ENCODE data around the gene REXO2. TPM values are rescaled to one million over a fixed set of nuclear protein-coding genes. Genes with fewer than 3 reads are reported as not detected.

The REXO2 gene
- total and polyA plus RNA-seq, 2 of the 4 experiments (the other 2 are of a cell fraction): 179 to 255 TPM

DNA sequence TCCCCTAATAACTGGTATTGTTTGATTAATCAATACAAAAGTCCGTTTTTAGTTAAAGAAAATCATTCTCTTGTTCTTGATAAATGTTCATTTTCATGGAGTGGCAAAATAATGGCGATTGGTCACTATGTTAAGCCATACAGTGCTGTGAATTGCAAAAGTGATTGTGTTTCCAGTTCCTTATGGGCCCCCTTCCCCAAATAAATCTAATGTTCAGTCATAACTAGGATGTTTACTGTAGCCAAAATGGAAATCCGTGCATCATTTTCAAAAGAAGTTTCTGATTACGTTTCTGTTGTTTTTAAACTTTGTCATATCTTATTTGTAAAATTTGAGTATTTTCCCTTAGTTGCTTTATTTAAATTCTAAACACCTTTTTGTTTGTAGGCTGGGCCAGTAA lies 38.0 kb upstream of the REXO2 start:
- H3K79me1 ChIP-seq (ENCODE audit: low read depth in 1 of 2, low read length in 2 of 2): peaks cover 8 to 17% of the 10 kb centered on the region in 2 experiments; a peak in 3 of 4 replicates
- H3K18ac ChIP-seq (ENCODE audit: low read depth, low read length): peak overlapping the region; percentile 66; the same call in 1 of the 2 replicates
- dilution Hi-C loops (cut with HindIII; ENCODE audit: low sequenced_read_pairs, unreplicated experiment) (no loop called here), intact Hi-C loops (cut with micrococcal nuclease) (loop anchor here (1.0 to 5.0 kb wide), 2 partner anchors 38 to 119 kb away; partner anchors contain the start of gene REXO2), in situ Hi-C loops (cut with MboI; ENCODE audit: low sequenced_read_pairs) (no loop called here)
- H3K14ac ChIP-seq (replicated peaks; ENCODE audit: low read depth, low read length): peak overlapping the region; percentile 49
- H2AK9ac ChIP-seq (replicated peaks; ENCODE audit: low read depth, low read length, poor library complexity): no peak overlapping the region
- H3K4ac ChIP-seq (ENCODE audit: low read depth, low read length): no peak overlapping the region
- 0 out of 2 replicates have a peak overlapping the region, but pooled peaks have one; percentile 66 for H3K56ac ChIP-seq (ENCODE audit: extremely low read depth, insufficient read depth, low read length)
- CTCF ChIA-PET: interaction anchor here (0.6 kb wide), 1 partner anchor 1053 kb away, joined by 3 read pairs; no protein-coding TSS in a partner anchor
- H2AFZ ChIP-seq (replicated peaks; ENCODE audit: low read length, poor library complexity): no peak overlapping the region
- no peaks in the 10 kb centered on the region for H3K9me1 ChIP-seq (ENCODE audit: insufficient read depth, low read length)
- H2BK5ac ChIP-seq (ENCODE audit: low read depth, low read length, poor library complexity, severe bottlenecking): peak overlapping the region; percentile 82
- BruUV-seq (replicated peaks): no TSS peak
- DNase-seq (no peak), ATAC-seq (ENCODE audit: low read depth) (no peak)
- H4K91ac ChIP-seq (ENCODE audit: insufficient read depth, low read depth, low read length): 0 out of 2 replicates have a peak overlapping the region, but pooled peaks have one; percentile 20
- no CpG with 5 or more reads among the region's 4 CpGs for WGBS, 2 experiments (ENCODE audit: extremely low coverage in 2 of 2, insufficient read length in 1 of 2)
- peak overlapping the region; percentile 40; the same call in 1 of the 2 replicates for H4K5ac ChIP-seq (ENCODE audit: low read depth, low read length)
- POLR2A ChIA-PET (ENCODE audit: unreplicated experiment): no interaction called here
- H2BK15ac ChIP-seq (ENCODE audit: low read depth, low read length): peak overlapping the region; percentile 9; the same call in 1 of the 3 replicates
- peaks cover 4% of the 10 kb centered on the region for H3K36me3 ChIP-seq (ENCODE audit: control insufficient read depth, insufficient read depth, low read length)
- H3K27ac ChIP-seq (ENCODE audit: insufficient read depth, low read length): peak overlapping the region; percentile 92; the same call in 1 of the 2 replicates
- no peaks in the 10 kb centered on the region for H3K9me3 ChIP-seq (ENCODE audit: control insufficient read depth, insufficient read depth, low read length)
- H3K27me3 ChIP-seq (ENCODE audit: control insufficient read depth, insufficient read depth, low read length): no peaks in the 10 kb centered on the region
- TF ChIP-seq, protein P1, sequence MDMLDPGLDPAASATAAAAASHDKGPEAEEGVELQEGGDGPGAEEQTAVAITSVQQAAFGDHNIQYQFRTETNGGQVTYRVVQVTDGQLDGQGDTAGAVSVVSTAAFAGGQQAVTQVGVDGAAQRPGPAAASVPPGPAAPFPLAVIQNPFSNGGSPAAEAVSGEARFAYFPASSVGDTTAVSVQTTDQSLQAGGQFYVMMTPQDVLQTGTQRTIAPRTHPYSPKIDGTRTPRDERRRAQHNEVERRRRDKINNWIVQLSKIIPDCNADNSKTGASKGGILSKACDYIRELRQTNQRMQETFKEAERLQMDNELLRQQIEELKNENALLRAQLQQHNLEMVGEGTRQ (IDR thresholded peaks at IDR 0.05; ENCODE audit: low read depth, low read length): no peak
- TF ChIP-seq MXI1 (IDR thresholded peaks at IDR 0.05; ENCODE audit: borderline replicate concordance, low read depth, low read length) (no peak), SMC3 (IDR thresholded peaks at IDR 0.05; ENCODE audit: low read depth, low read length) (no peak), RFX5 (IDR thresholded peaks at IDR 0.05; ENCODE audit: low read depth, low read length) (no peak), CEBPB (IDR thresholded peaks at IDR 0.05; ENCODE audit: low read depth, low read length) (no peak), MAZ (IDR thresholded peaks at IDR 0.05; ENCODE audit: borderline replicate concordance, low read depth, low read length) (no peak), RAD21 (IDR thresholded peaks at IDR 0.05; ENCODE audit: low read length) (no peak), NFE2L2 (IDR thresholded peaks at IDR 0.05; ENCODE audit: low read depth, low read length) (no peak), MAFK (IDR thresholded peaks at IDR 0.05; ENCODE audit: low read depth, low read length) (no peak)
- TF ChIP-seq, protein P2, sequence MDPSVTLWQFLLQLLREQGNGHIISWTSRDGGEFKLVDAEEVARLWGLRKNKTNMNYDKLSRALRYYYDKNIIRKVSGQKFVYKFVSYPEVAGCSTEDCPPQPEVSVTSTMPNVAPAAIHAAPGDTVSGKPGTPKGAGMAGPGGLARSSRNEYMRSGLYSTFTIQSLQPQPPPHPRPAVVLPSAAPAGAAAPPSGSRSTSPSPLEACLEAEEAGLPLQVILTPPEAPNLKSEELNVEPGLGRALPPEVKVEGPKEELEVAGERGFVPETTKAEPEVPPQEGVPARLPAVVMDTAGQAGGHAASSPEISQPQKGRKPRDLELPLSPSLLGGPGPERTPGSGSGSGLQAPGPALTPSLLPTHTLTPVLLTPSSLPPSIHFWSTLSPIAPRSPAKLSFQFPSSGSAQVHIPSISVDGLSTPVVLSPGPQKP (IDR thresholded peaks at IDR 0.05; ENCODE audit: borderline replicate concordance, low read depth, low read length): no peak
- TF ChIP-seq, protein P3, sequence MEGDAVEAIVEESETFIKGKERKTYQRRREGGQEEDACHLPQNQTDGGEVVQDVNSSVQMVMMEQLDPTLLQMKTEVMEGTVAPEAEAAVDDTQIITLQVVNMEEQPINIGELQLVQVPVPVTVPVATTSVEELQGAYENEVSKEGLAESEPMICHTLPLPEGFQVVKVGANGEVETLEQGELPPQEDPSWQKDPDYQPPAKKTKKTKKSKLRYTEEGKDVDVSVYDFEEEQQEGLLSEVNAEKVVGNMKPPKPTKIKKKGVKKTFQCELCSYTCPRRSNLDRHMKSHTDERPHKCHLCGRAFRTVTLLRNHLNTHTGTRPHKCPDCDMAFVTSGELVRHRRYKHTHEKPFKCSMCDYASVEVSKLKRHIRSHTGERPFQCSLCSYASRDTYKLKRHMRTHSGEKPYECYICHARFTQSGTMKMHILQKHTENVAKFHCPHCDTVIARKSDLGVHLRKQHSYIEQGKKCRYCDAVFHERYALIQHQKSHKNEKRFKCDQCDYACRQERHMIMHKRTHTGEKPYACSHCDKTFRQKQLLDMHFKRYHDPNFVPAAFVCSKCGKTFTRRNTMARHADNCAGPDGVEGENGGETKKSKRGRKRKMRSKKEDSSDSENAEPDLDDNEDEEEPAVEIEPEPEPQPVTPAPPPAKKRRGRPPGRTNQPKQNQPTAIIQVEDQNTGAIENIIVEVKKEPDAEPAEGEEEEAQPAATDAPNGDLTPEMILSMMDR (conservative IDR thresholded peaks at IDR 0.05; ENCODE audit: low read depth, low read length): no peak
- peak overlapping the region; percentile 72 for H3K4me3 ChIP-seq (ENCODE audit: insufficient read depth, low read depth, low read length)
- peak overlapping the region; percentile 99; the same call in 1 of the 2 replicates for H3K9ac ChIP-seq (ENCODE audit: low read depth, low read length)
- H3K23ac ChIP-seq (ENCODE audit: low read depth, low read length): peak overlapping the region; percentile 92; the same call in 1 of the 2 replicates
- peak overlapping the region; percentile 98 for H3K4me2 ChIP-seq (ENCODE audit: low read depth, low read length)
- no peak overlapping the region for H2AK5ac ChIP-seq (ENCODE audit: low read depth, low read length)
- H3K4me1 ChIP-seq (ENCODE audit: control insufficient read depth, insufficient read depth, low read length): peaks cover 5% of the 10 kb centered on the region; the same call in 1 of the 2 replicates
- H2BK20ac ChIP-seq (ENCODE audit: low read depth, low read length): no peak overlapping the region
- peak overlapping the region; percentile 96 to 97; a peak in 3 of 4 replicates for H4K8ac ChIP-seq (ENCODE audit: low read depth in 2 of 2, low read length in 2 of 2)
- peaks cover 10% of the 10 kb centered on the region; the same call in 1 of the 2 replicates for H4K20me1 ChIP-seq (ENCODE audit: insufficient read depth, low read length)
- H2BK120ac ChIP-seq (ENCODE audit: low read depth, low read length): 0 out of 2 replicates have a peak overlapping the region, but pooled peaks have one; percentile 9
